GM12801 (cell line): ENCODE measurements around the gene PLD4.

Source experiments
- TF ChIP-seq, protein P1 (sequence below): IDR thresholded peaks from one replicate; pipeline ENCODE4 v1.5.1; 2011; ENCODE audit warnings: control low read depth; ENCODE audit not compliant: insufficient read length; ENCODE audit errors: extremely low read depth

PLD4 gene

GRCh38 chr14:104957146-104958113, 32.8 kb downstream of the PLD4 start:
- TF ChIP-seq, protein P1, sequence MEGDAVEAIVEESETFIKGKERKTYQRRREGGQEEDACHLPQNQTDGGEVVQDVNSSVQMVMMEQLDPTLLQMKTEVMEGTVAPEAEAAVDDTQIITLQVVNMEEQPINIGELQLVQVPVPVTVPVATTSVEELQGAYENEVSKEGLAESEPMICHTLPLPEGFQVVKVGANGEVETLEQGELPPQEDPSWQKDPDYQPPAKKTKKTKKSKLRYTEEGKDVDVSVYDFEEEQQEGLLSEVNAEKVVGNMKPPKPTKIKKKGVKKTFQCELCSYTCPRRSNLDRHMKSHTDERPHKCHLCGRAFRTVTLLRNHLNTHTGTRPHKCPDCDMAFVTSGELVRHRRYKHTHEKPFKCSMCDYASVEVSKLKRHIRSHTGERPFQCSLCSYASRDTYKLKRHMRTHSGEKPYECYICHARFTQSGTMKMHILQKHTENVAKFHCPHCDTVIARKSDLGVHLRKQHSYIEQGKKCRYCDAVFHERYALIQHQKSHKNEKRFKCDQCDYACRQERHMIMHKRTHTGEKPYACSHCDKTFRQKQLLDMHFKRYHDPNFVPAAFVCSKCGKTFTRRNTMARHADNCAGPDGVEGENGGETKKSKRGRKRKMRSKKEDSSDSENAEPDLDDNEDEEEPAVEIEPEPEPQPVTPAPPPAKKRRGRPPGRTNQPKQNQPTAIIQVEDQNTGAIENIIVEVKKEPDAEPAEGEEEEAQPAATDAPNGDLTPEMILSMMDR, result no peak

- TF ChIP-seq, protein P1, result no peak
Observed at GRCh38 chr14:104964546-104964945, 39.9 kb downstream of the PLD4 start.

DNA sequence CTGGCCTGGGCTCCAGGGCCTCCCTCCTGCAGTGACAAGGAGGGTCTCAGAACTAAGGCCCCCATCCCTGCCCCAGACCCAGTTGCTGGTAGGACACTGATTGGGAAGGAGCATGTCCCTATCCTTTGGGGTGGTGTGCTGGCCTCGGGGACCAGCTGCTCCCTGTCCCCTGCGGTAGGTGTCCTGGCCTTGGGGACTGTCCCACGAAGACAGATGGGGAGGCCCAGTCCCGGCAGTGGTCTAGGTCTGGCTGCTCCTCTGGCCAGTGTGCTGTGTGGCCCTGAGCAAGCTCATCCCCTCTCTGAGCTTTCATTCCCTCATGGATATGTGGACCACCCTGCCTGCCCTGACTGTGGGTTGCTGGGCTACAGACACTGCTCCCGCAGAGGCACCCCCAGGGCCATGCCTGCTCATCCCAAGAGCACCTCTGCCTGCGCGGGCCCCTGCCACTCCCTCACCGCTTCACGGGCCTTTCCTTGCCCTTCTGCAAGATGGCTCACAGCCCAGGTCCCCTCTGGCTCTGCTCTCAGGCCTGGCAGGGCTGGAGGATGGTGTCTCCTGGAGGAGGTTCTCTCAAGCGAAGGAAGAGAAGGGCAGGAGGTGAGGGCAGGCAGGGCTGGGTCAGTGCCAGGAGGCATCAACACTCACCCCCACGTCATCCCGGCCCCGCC, 41.0 kb downstream of the PLD4 start:
- TF ChIP-seq, protein P1, result no peak

GRCh38 chr14:104966261-104966865, 41.7 kb downstream of the PLD4 start:
- TF ChIP-seq, protein P1, result no peak

GRCh38 chr14:104966981-104967385, 42.3 kb downstream of the PLD4 start:
- TF ChIP-seq, protein P1, result no peak

GRCh38 chr14:104967386-104968152, 42.9 kb downstream of the PLD4 start:
- TF ChIP-seq, protein P1, result no peak
